GM21367 (cell line): Measurements from ENCODE around the gene CMAS.

Experiments used
- ATAC-seq: cut with Tn5 transposase; IDR thresholded peaks from one replicate; pipeline ENCODE4 v1.9.1; 2021; ENCODE audit not compliant: unreplicated experiment

Gene CMAS

DNA sequence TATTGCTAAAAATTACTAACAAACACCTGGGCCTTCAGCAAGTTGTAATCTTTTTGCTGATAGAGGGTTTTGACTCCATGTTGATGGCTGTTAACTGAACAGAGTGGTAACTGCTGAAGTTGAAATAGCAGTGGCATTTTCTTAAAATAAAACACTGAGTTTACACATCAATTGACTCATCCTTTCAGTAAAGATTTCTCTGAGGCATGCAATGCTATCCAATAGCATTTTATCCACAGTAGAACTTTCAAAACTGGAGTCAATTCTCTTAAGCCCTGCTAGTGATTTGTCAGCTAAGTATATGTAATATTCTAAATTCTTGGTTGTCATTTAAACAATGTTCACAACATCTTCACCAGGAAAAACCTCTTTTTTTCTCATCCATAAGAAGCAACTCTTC, 59.5 kb downstream of the CMAS start:
- no peak for ATAC-seq

DNA sequence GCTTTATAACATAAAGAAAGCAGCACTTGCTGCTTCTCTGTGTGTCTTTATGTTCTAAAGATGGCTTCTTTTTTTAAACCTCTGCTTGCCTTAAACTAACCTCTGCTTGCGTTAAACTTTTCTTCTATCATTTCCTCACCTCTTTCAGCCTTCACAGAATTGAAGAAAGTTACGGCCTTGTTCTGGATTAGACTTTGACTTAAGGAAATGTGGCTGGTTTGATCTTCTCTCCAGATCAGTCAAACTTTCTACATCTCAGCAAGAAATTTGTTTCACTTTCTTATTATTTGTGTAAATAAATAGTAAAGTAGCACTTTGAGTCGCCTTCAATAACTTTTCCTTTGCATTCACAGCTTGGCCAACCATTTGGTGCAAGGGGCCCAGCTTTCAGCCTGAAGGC, 64.2 kb downstream of the CMAS start:
- no peak for ATAC-seq
